K562 (cell line): ENCODE measurements around the gene ATF7IP. TPM values are rescaled to one million over a fixed set of nuclear protein-coding genes. Genes with fewer than 3 reads are reported as not detected.

ENCODE experiments used
- ATAC-seq: fragments of 200-7000 bp; cut with Tn5 transposase; 3 replicates; pipeline ENCODE4 v1.9.1; 2020; ENCODE audit warnings: moderate library complexity
- BruUV-seq: library from RNA; stranded (reverse); fragments of 400-500 nt; replicated peaks from 2 replicates; lab custom pipeline; 2021; lab: Mats Ljungman, UMichigan
- CTCF ChIA-PET: fragments of 300-600 bp; formaldehyde crosslinking; extraction: SDS; loops from one replicate; lab custom pipeline; 2021; ENCODE audit warnings: low intra/inter-chr PET ratio; lab: Yijun Ruan, JAX
- POLR2A ChIA-PET: fragments of 300-600, 350-650 bp; sonication (Branson Sonifier 250); formaldehyde crosslinking; extraction: SDS; loops from one replicate; lab custom pipeline; 2021; ENCODE audit warnings: antibody characterized with exemption, inconsistent platforms; lab: Yijun Ruan, JAX
- DNase-seq, 4 experiments: peaks; one replicate each; pipeline versions ENCODE4 v3.0.0 to v3.0.0-alpha.2; 2011 to 2018; ENCODE audit warnings: low spot score in 3 of 4, mixed read lengths in 3 of 4; ENCODE audit errors: extremely low read depth in 1 of 4
- FAIRE-seq: peaks from 2 replicates; lab custom pipeline; 2011; peaks lifted over from hg19 to GRCh38; lab: Jason Lieb, UNC
- H2AFZ ChIP-seq: 2 replicates; pipeline ENCODE4 v1.6.0; 2011; ENCODE audit warnings: low read depth, low read length, control low read depth, inconsistent platforms
- H3K27ac ChIP-seq: fragments of 200-600 bp; 3 replicates; pipeline ENCODE4 v1.8.0; 2011; ENCODE audit warnings: low read depth, mild to moderate bottlenecking, control low read depth, inconsistent platforms, low read length, moderate library complexity, mixed read lengths; ENCODE audit errors: extremely low read depth
- H3K27me3 ChIP-seq, 2 experiments: fragments of 300-600 bp in 1 of 2; 2 replicates in 1 of 2; 3 replicates in 1 of 2; pipeline versions ENCODE4 v1.6.0 to v1.8.0; 2011; ENCODE audit warnings: inconsistent platforms in 2 of 2, low read length in 2 of 2, mild to moderate bottlenecking in 1 of 2, mixed read lengths in 1 of 2, moderate library complexity in 1 of 2; ENCODE audit not compliant: control insufficient read depth in 2 of 2, insufficient read depth in 2 of 2
- H3K36me3 ChIP-seq: fragments of 300-600 bp; 3 replicates; pipeline ENCODE4 v1.8.0; 2011; ENCODE audit warnings: mild to moderate bottlenecking, low read length, inconsistent platforms; ENCODE audit not compliant: control insufficient read depth, insufficient read depth
- H3K4me1 ChIP-seq, 2 experiments: fragments of 200-600 bp in 1 of 2; replicated peaks in 1 of 2; 2 replicates in 1 of 2; 3 replicates in 1 of 2; pipeline versions ENCODE4 v1.5.1 to v1.8.0; 2011; ENCODE audit warnings: inconsistent platforms in 2 of 2, low read length in 2 of 2, mild to moderate bottlenecking in 1 of 2, mixed read lengths in 1 of 2, moderate library complexity in 1 of 2; ENCODE audit not compliant: control insufficient read depth in 2 of 2, insufficient read depth in 2 of 2
- H3K4me2 ChIP-seq: 2 replicates; pipeline ENCODE4 v1.6.1; 2011; ENCODE audit warnings: low read length, control low read depth, inconsistent platforms, mixed read lengths; ENCODE audit not compliant: insufficient read depth
- H3K4me3 ChIP-seq: fragments of 200-600 bp; sonication (generic), shearing (Covaris generic); 2 replicates; pipeline ENCODE4 v1.5.1; 2016; ENCODE audit warnings: control low read depth, inconsistent platforms
- H3K79me2 ChIP-seq: fragments of 200-600 bp; 3 replicates; pipeline ENCODE4 v1.8.0; 2011; ENCODE audit warnings: low read length, inconsistent platforms; ENCODE audit not compliant: control insufficient read depth, insufficient read depth
- H3K9ac ChIP-seq, 2 experiments: 2 replicates each; pipeline versions ENCODE4 v1.6.0 to v1.6.1; 2011; ENCODE audit warnings: low read depth in 2 of 2, low read length in 2 of 2, control low read depth in 1 of 2, inconsistent platforms in 1 of 2, mild to moderate bottlenecking in 1 of 2, mixed read lengths in 1 of 2; ENCODE audit not compliant: insufficient read depth in 1 of 2
- H3K9me1 ChIP-seq: one replicate; pipeline ENCODE4 v1.6.0; 2011; ENCODE audit warnings: inconsistent platforms, mild to moderate bottlenecking, low read length, moderate library complexity; ENCODE audit not compliant: control insufficient read depth, insufficient read depth
- H3K9me3 ChIP-seq: replicated peaks from 2 replicates; pipeline ENCODE4 v1.5.1; 2011; ENCODE audit warnings: low read depth, low read length, inconsistent platforms; ENCODE audit not compliant: control insufficient read depth, insufficient read depth
- H4K20me1 ChIP-seq: replicated peaks from 2 replicates; pipeline ENCODE4 v1.6.1; 2011; ENCODE audit warnings: low read length, inconsistent platforms, mixed read lengths; ENCODE audit not compliant: control insufficient read depth, insufficient read depth
- CCAR2 ChIP-seq: fragments of 200-400 bp; formaldehyde crosslinking; IDR thresholded peaks from 2 replicates; pipeline ENCODE4 v1.6.1; 2017; ENCODE audit warnings: mild to moderate bottlenecking, low read depth, low read length
- RNF219 ChIP-seq: fragments of 250-450 bp; sonication (Bioruptor Pico); IDR thresholded peaks from 2 replicates; pipeline ENCODE4 v1.5.0; 2022; ENCODE audit warnings: mild to moderate bottlenecking
- SAFB2 ChIP-seq: fragments of 200-400 bp; formaldehyde crosslinking; IDR thresholded peaks from 2 replicates; pipeline ENCODE4 v1.6.1; 2018; ENCODE audit warnings: borderline replicate concordance, low read length, low read depth, moderate library complexity; ENCODE audit not compliant: severe bottlenecking
- ZBTB26 ChIP-seq: fragments of 450-650 bp; formaldehyde crosslinking; IDR thresholded peaks from 2 replicates; pipeline ENCODE4 v1.4.0; 2022; ENCODE audit warnings: missing genetic modification characterization
- WGBS: fragments of 100-300 bp; shearing (Covaris generic); methylation state at CpG from one replicate; pipeline ENCODE4 v1.1.6; 2016; ENCODE audit warnings: low coverage, mixed read lengths; ENCODE audit not compliant: insufficient coverage; ENCODE audit errors: missing lambda C conversion rate; 5-methylcytosine and 5-hydroxymethylcytosine counted together
- in situ Hi-C: fragments of 300-500 bp; cut with MboI; formaldehyde crosslinking; loops from 4 replicates; pipeline ENCODE4 v1.15.0; 2018; ENCODE audit warnings: inconsistent platforms, mixed read lengths
- intact Hi-C: fragments of 100-400 bp; cut with micrococcal nuclease; formaldehyde crosslinking; loops from 2 replicates; pipeline ENCODE4 v1.14.2; 2022
- polyA plus RNA-seq, 8 experiments: library from polyadenylated mRNA; depleted of rRNA in 4 of 8; stranded (reverse) in 5 of 8; unstranded in 3 of 8; fragments of >200 nt; fragmentation: Nextera tagmentation in 2 of 8; fragmentation: Illumina TruSeq in 1 of 8; extraction: Ambion mirVana in 2 of 8; extraction: Trizol in 1 of 8; gene quantifications; 2 replicates each; pipeline versions ENCODE4 v1.2.1 to v1.2.3, GENCODE V29; 2011 to 2014; ENCODE audit warnings: inconsistent platforms in 1 of 8, missing spikeins in 1 of 8
- total RNA-seq, 7 experiments: library from RNA; depleted of rRNA in 6 of 7; stranded (reverse); fragments of >200 nt in 6 of 7; fragmentation: Illumina TruSeq in 2 of 7; extraction: Trizol in 2 of 7; gene quantifications; 2 replicates each; pipeline versions ENCODE4 v1.2.1 to v1.2.3, GENCODE V29; 2011 to 2021; ENCODE audit warnings: low replicate concordance in 1 of 7

Gene ATF7IP
- total and polyA plus RNA-seq, 9 of the 15 experiments (the other 6 are each of a cell fraction or from before 2014, with no cell fraction given): 2.8 to 27.1 (median 11.0) TPM

- Histone ChIP-seq H3K4me3 (no peak overlapping the region), H3K27me3 (no peaks in the 10 kb centered on the region), H3K79me2 (peaks cover 89% of the 10 kb centered on the region), H3K9ac (no peak overlapping the region), H3K9me3 (no peaks in the 10 kb centered on the region), H3K4me1 (no peaks in the 10 kb centered on the region; a peak in 1 of 5 replicates), H2AFZ (no peak overlapping the region), H3K36me3 (peaks cover 27% of the 10 kb centered on the region; the same call in 1 of the 3 replicates), H3K4me2 (no peak overlapping the region), H3K9me1 (no peaks in the 10 kb centered on the region), H3K27ac (no peak overlapping the region), H4K20me1 (no peaks in the 10 kb centered on the region)
- WGBS: 71% methylated on average over 1 of the region's 1 CpG
- in situ Hi-C loops: no loop called here
- TF ChIP-seq ZBTB26 (CRISPR knock-in tag) (no peak), SAFB2 (no peak), RNF219 (CRISPR knock-in tag) (no peak), CCAR2 (no peak)
- intact Hi-C loops: no loop called here
- ChIA-PET POLR2A (interaction anchor here (0.5 kb wide), 1 partner anchor 507 kb away, joined by 3 read pairs; no protein-coding TSS in a partner anchor), CTCF (no interaction called here)
- ATAC-seq: no peak
- FAIRE-seq: no peak
- no peak for DNase-seq
- BruUV-seq: no TSS peak
Observed at GRCh38 chr12:14427929-14428328, 62.4 kb downstream of the ATF7IP start.
